GM12878 (cell line): ENCODE data around the gene CLRN3.

Source experiments
- BCL11A ChIP-seq: IDR thresholded peaks from 2 replicates; pipeline ENCODE4 v1.6.1; 2011; ENCODE audit warnings: low read depth, low read length
- CBFB ChIP-seq: IDR thresholded peaks from 2 replicates; pipeline ENCODE4 v1.6.1; 2016; ENCODE audit warnings: antibody characterized with exemption, low read depth
- CTCF ChIP-seq, 3 experiments: IDR thresholded peaks in 2 of 3; conservative IDR thresholded peaks in 1 of 3; 2 replicates each; pipeline ENCODE4 v1.5.1; 2011; ENCODE audit warnings: low read depth in 3 of 3, low read length in 3 of 3, mild to moderate bottlenecking in 3 of 3, control low read depth in 2 of 3, moderate library complexity in 2 of 3, inconsistent platforms in 1 of 3, mixed read lengths in 1 of 3; ENCODE audit not compliant: control insufficient read depth in 2 of 3, insufficient read depth in 1 of 3; ENCODE audit errors: extremely low read depth in 1 of 3
- EZH2 ChIP-seq: IDR thresholded peaks from 2 replicates; pipeline ENCODE4 v1.6.1; 2012; ENCODE audit warnings: low read depth, mild to moderate bottlenecking, control low read depth, inconsistent platforms, low read length, borderline replicate concordance; ENCODE audit not compliant: control insufficient read depth
- KDM1A ChIP-seq: fragments of 200-600 bp; sonication (generic); IDR thresholded peaks from 2 replicates; pipeline ENCODE4 v1.6.1; 2016; ENCODE audit warnings: borderline replicate concordance
- MYC ChIP-seq: IDR thresholded peaks from 2 replicates; pipeline ENCODE4 v1.6.1; 2011; ENCODE audit warnings: mild to moderate bottlenecking, low read length, moderate library complexity, inconsistent platforms; ENCODE audit not compliant: insufficient read depth, insufficient replicate concordance, insufficient read length, severe bottlenecking
- PAX5 ChIP-seq: IDR thresholded peaks from 2 replicates; pipeline ENCODE4 v1.6.1; 2011; ENCODE audit warnings: low read depth, low read length, borderline replicate concordance
- POLR2AphosphoS2 ChIP-seq: IDR thresholded peaks from 2 replicates; pipeline ENCODE4 v1.6.1; 2011; ENCODE audit warnings: low read depth, mild to moderate bottlenecking, low read length, improper control_type of control experiment, moderate library complexity
- POLR2AphosphoS5 ChIP-seq: IDR thresholded peaks from 2 replicates; pipeline ENCODE4 v1.6.1; 2011; ENCODE audit warnings: mild to moderate bottlenecking, low read length, inconsistent platforms
- RAD21 ChIP-seq: IDR thresholded peaks from 2 replicates; pipeline ENCODE4 v1.6.1; 2011; ENCODE audit warnings: mild to moderate bottlenecking, low read depth, low read length, moderate library complexity; ENCODE audit not compliant: insufficient read depth
- REST ChIP-seq: IDR thresholded peaks from 2 replicates; pipeline ENCODE4 v1.6.1; 2012; ENCODE audit warnings: mild to moderate bottlenecking, low read depth, low read length
- SP1 ChIP-seq: IDR thresholded peaks from one replicate; pipeline ENCODE4 v1.6.1; 2011; ENCODE audit warnings: low read depth, low read length
- TAF1 ChIP-seq: IDR thresholded peaks from 2 replicates; pipeline ENCODE4 v1.6.1; 2011; ENCODE audit warnings: mild to moderate bottlenecking, low read depth, low read length, borderline replicate concordance
- USF1 ChIP-seq: IDR thresholded peaks from 2 replicates; pipeline ENCODE4 v1.6.1; 2011; ENCODE audit warnings: borderline replicate concordance, low read depth, mild to moderate bottlenecking, moderate library complexity, mixed read lengths, low read length; ENCODE audit not compliant: insufficient read depth; ENCODE audit errors: extremely low read length

GRCh38 chr10:127926455-127926854 lies 33.7 kb upstream of the CLRN3 start:
- TF ChIP-seq USF1 (no peak), CBFB (no peak), EZH2 (no peak), CTCF (IDR thresholded peaks at IDR 0.05 in 2 of 3, conservative IDR thresholded peaks at IDR 0.05 in 1 of 3; ENCODE audit: control insufficient read depth in 2 of 3, extremely low read depth in 1 of 3, insufficient read depth in 1 of 3, low read depth in 3 of 3, low read length in 3 of 3) (no peak), BCL11A (no peak), MYC (no peak), POLR2AphosphoS5 (no peak), PAX5 (no peak), SP1 (no peak), TAF1 (no peak), KDM1A (no peak), POLR2AphosphoS2 (no peak), RAD21 (no peak), REST (no peak)
